Muscle of back (tissue), 11 donors: ENCODE results near the gene CDC42EP2. TPM values are rescaled to one million over a fixed set of nuclear protein-coding genes. Genes with fewer than 3 reads are reported as not detected.
A peak's percentile ranks its signal among the peaks of the same experiment; 100 is the strongest.

Experiments used
- DNase-seq, 3 donors: peaks; one replicate each; pipeline versions ENCODE4 v3.0.0 to v3.0.0-alpha.2; 2013
- polyA plus RNA-seq, 10 donors: library from polyadenylated mRNA; unstranded; fragments of 120-200 nt; gene quantifications; one replicate each; pipeline ENCODE4 v1.2.1, GENCODE V29; 2013; ENCODE audit not compliant: insufficient read length in 10 of 10

The CDC42EP2 gene
- polyA plus RNA-seq, 10 donors, result 19.7 to 32.2 (median 27.1) TPM

GRCh38 chr11:65354265-65355012 lies 39.8 kb downstream of the CDC42EP2 start, which contains the start of gene TIGD3:
Gene TIGD3 (plus strand): TSS chr11:65354751. CDS start chr11:65355809, 1,058 bp downstream.
- DNase-seq, result peak; percentile 96 to 99 (median 97)

GRCh38 chr11:65355013-65355775 lies 40.5 kb downstream of the CDC42EP2 start:
- peak in 1 of 3 donors; percentile 35 for DNase-seq

- DNase-seq, result peak in 2 of 3 donors; percentile 30 to 59
Measured at GRCh38 chr11:65355776-65356393, 41.2 kb downstream of the CDC42EP2 start.

DNA sequence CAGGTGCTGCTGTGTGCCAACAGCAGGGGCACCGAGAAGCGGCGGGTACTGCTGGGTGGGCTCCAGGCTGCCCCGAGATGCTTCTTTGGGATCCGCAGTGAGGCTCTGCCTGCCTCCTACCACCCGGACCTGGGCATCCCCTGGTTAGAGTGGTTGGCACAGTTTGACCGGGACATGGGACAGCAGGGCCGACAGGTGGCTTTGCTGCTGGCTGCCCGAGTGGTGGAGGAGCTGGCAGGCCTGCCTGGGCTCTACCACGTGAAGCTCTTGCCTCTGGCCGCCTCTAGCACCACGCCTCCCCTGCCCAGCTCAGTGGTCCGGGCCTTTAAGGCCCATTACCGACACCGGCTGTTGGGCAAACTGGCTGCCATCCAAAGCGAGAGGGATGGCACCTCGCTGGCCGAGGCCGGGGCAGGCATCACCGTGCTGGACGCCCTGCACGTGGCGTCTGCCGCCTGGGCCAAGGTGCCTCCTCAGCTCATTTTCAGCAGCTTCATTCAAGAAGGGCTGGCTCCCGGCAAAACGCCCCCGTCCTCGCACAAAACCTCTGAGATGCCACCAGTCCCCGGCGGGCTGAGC lies 41.8 kb downstream of the CDC42EP2 start:
- peak in 1 of 3 donors; percentile 33 for DNase-seq

- no peak for DNase-seq
Measured at GRCh38 chr11:65357856-65358356, 43.2 kb downstream of the CDC42EP2 start.

GRCh38 chr11:65362320-65362931 lies 47.8 kb downstream of the CDC42EP2 start:
- no peak for DNase-seq

DNA sequence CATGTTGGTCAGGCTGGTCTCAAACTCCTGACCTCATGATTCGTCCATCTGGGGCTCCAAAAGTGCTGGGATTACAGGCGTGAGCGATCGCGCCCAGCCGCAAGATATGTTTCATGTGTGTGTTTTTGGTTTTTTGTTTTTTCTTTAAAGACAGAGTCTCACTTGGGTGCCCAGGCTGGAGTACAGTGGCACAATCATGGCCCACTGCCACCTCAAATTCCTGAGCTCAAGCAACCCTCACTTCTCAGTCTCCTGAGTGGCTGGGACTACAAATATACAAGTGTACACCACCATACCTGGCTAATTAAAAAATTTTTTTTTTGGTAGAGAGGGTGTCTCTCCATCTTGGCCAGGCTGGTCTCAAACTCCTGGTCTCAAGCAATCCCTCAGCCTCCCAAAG lies 48.3 kb downstream of the CDC42EP2 start:
- DNase-seq, result no peak

GRCh38 chr11:65363770-65364169 lies 49.1 kb downstream of the CDC42EP2 start:
- no peak for DNase-seq

DNA sequence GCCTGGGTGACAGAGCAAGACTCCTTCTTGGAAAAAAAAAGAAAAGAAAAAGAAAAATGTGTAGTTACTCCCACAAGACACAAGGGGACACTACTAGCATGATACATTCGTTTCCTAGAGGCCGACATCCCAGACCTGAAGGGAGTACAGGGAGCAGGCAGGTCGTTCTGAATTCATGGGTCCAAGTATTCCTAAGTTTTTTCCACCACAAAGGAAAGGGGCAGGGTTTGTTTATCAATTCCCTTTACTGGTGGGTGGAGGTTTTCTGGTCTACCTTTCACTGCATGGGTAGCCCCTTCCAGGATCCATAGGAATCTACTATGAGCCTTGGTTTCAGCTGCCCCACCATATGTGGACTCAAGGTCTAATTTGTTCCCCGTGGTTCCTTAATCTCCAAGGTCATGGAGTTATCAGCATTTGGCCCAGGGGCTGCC lies 51.7 kb downstream of the CDC42EP2 start:
- DNase-seq, result peak; percentile 57 to 77 (median 62)

DNA sequence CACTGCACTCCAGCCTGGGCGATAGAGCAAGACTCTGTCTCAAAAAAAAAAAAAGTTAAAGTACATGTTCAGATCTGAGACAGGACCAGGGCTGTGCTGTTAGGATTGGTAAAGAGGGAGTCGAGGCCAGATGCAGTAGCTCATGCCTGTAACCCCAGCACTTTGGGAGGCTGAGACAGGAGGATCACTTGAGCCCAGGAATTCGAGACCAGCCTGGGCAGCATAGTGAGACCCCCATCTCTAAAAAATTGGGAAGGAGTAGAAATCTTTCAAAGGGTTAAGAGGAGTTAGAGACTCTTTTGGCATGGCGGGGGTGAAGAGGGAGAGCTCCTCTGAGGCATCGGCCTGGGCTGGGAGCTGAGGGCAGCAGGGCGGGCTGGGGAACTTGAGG lies 56.0 kb downstream of the CDC42EP2 start:
- no peak for DNase-seq

Other genes with a start within 250 kb of the CDC42EP2 start
- 10 to 100 TPM in 7 of 10 donors, 1 to 10 TPM in 3; 8.2 to 19.0 (median 10.9) TPM for gene CDCA5, start 230.8 kb upstream of the CDC42EP2 start, polyA plus RNA-seq
- gene ZFPL1, start 230.6 kb upstream of the CDC42EP2 start, polyA plus RNA-seq, result 10 to 100 TPM; 16.9 to 27.3 (median 20.1) TPM
- gene VPS51, start 218.7 kb upstream of the CDC42EP2 start, polyA plus RNA-seq, result 100 to 1,000 TPM in 7 of 10 donors, 10 to 100 TPM in 3; 75.4 to 150 (median 107) TPM
- 10 to 100 TPM in 5 of 10 donors, 1 to 10 TPM in 5; 6.4 to 12.8 (median 10.2) TPM for gene TM7SF2, start 203.0 kb upstream of the CDC42EP2 start, polyA plus RNA-seq
- 1 to 10 TPM; 3.6 to 5.8 (median 4.4) TPM for gene ZNHIT2, start 197.2 kb upstream of the CDC42EP2 start, polyA plus RNA-seq
- gene FAU, start 192.7 kb upstream of the CDC42EP2 start, polyA plus RNA-seq, result 1,000 to 10,000 TPM in 4 of 10 donors, 100 to 1,000 TPM in 6; 706 to 1,181 (median 912) TPM
- gene MRPL49, start 192.5 kb upstream of the CDC42EP2 start, polyA plus RNA-seq, result 10 to 100 TPM; 17.5 to 26.5 (median 23.4) TPM
- gene SYVN1, start 180.3 kb upstream of the CDC42EP2 start, polyA plus RNA-seq, result 10 to 100 TPM; 37.4 to 45.1 (median 38.9) TPM
- under 1 TPM in 2 of 10 donors, not detected in 8; 0.17 to 0.20 TPM for gene SPDYC, start 144.6 kb upstream of the CDC42EP2 start, polyA plus RNA-seq
- gene CAPN1, start 132.9 kb upstream of the CDC42EP2 start, polyA plus RNA-seq, result 10 to 100 TPM; 65.5 to 83.6 (median 74.5) TPM
- 10 to 100 TPM; 28.6 to 45.5 (median 34.7) TPM for gene POLA2, start 52.9 kb upstream of the CDC42EP2 start, polyA plus RNA-seq
- gene DPF2, start 19.0 kb downstream of the CDC42EP2 start, polyA plus RNA-seq, result 10 to 100 TPM; 44.0 to 59.0 (median 48.1) TPM
- gene TIGD3, start 39.9 kb downstream of the CDC42EP2 start, polyA plus RNA-seq, result under 1 TPM in 8 of 10 donors, not detected in 2; 0.10 to 0.22 (median 0.19) TPM
- gene SLC25A45, start 67.8 kb downstream of the CDC42EP2 start, polyA plus RNA-seq, result 1 to 10 TPM; 5.1 to 9.4 (median 6.2) TPM
- 10 to 100 TPM in 3 of 10 donors, 1 to 10 TPM in 7; 7.4 to 12.7 (median 9.2) TPM for gene FRMD8, start 71.8 kb downstream of the CDC42EP2 start, polyA plus RNA-seq
- gene NEAT1, start 107.9 kb downstream of the CDC42EP2 start, polyA plus RNA-seq, result 100 to 1,000 TPM in 3 of 10 donors, 10 to 100 TPM in 7; 39.4 to 242 (median 61.8) TPM
- gene MALAT1, start 184.2 kb downstream of the CDC42EP2 start, polyA plus RNA-seq, result 100 to 1,000 TPM in 9 of 10 donors, 10 to 100 TPM in 1; 85.1 to 316 (median 172) TPM
- 10 to 100 TPM; 37.5 to 56.9 (median 41.6) TPM for gene SCYL1, start 210.2 kb downstream of the CDC42EP2 start, polyA plus RNA-seq
- gene LTBP3, start 243.5 kb downstream of the CDC42EP2 start, polyA plus RNA-seq, result 100 to 1,000 TPM; 104 to 189 (median 128) TPM